Endothelial cell (in vitro differentiated cells): Measurements from ENCODE around the gene WBP1. TPM values are rescaled to one million over a fixed set of nuclear protein-coding genes. Genes with fewer than 3 reads are reported as not detected.
"Not testable (repeated sequence)": the region's sequence is repeated elsewhere in the genome, so short reads cannot be mapped to it uniquely, and the experiment has no call there.

Experiments
- DNase-seq: peaks from one replicate; pipeline ENCODE4 v3.0.0; 2021; ENCODE audit warnings: low spot score
- H3K27ac Mint-ChIP-seq: one replicate; pipeline ENCODE4 v1.8.0; 2021; ENCODE audit warnings: mixed read lengths, inconsistent platforms; ENCODE audit not compliant: unreplicated experiment
- H3K27me3 Mint-ChIP-seq: one replicate; pipeline ENCODE4 v1.8.0; 2021; ENCODE audit warnings: mild to moderate bottlenecking, moderate library complexity, mixed read lengths, inconsistent platforms; ENCODE audit not compliant: unreplicated experiment
- H3K36me3 Mint-ChIP-seq: one replicate; pipeline ENCODE4 v1.8.0; 2021; ENCODE audit warnings: mild to moderate bottlenecking, low read depth, mixed read lengths, inconsistent platforms; ENCODE audit not compliant: unreplicated experiment
- H3K4me1 Mint-ChIP-seq: one replicate; pipeline ENCODE4 v1.8.0; 2021; ENCODE audit warnings: mild to moderate bottlenecking, mixed read lengths, inconsistent platforms; ENCODE audit not compliant: unreplicated experiment
- H3K4me3 Mint-ChIP-seq: one replicate; pipeline ENCODE4 v1.8.0; 2021; ENCODE audit warnings: mild to moderate bottlenecking, mixed read lengths, inconsistent platforms; ENCODE audit not compliant: unreplicated experiment
- H3K9me3 Mint-ChIP-seq: one replicate; pipeline ENCODE4 v1.8.0; 2021; ENCODE audit warnings: mixed read lengths, inconsistent platforms; ENCODE audit not compliant: unreplicated experiment
- CTCF ChIP-seq: fragments of 200-600 bp; sonication (generic); IDR thresholded peaks from one replicate; pipeline ENCODE4 v1.5.0; 2021; ENCODE audit warnings: antibody characterized with exemption; ENCODE audit not compliant: unreplicated experiment
- total RNA-seq: library from RNA; stranded (reverse); fragmentation: NEBNext Ultra II Directional; extraction: Animal tissue kit (Norgen Biotek cat#: 25700); gene quantifications from one replicate; pipeline ENCODE4 v1.2.1, GENCODE V29; 2021; ENCODE audit not compliant: unreplicated experiment

WBP1 gene
- total RNA-seq, 1 donor from 2014 or later, result 76.8 TPM

GRCh38 chr2:74440378-74441169 lies 17.7 kb upstream of the WBP1 start:
- H3K27ac Mint-ChIP-seq, result peak overlapping the region; percentile 92
- H3K9me3 Mint-ChIP-seq, result no peaks in the 10 kb centered on the region
- no peak for TF ChIP-seq CTCF
- peak overlapping the region; percentile 94 for H3K4me3 Mint-ChIP-seq
- peaks cover 20% of the 10 kb centered on the region for H3K27me3 Mint-ChIP-seq
- DNase-seq, result peak; percentile 91
- H3K4me1 Mint-ChIP-seq, result peaks cover 44% of the 10 kb centered on the region
- H3K36me3 Mint-ChIP-seq, result peaks cover 18% of the 10 kb centered on the region

GRCh38 chr2:74441170-74441689 lies 17.0 kb upstream of the WBP1 start:
- Mint-ChIP-seq H3K4me1 (peaks cover 44% of the 10 kb centered on the region), H3K9me3 (no peaks in the 10 kb centered on the region), H3K27me3 (peaks cover 20% of the 10 kb centered on the region), H3K4me3 (peak overlapping the region; percentile 92), H3K27ac (no peak overlapping the region), H3K36me3 (peaks cover 14% of the 10 kb centered on the region)
- TF ChIP-seq CTCF, result no peak
- DNase-seq, result peak; percentile 26

- TF ChIP-seq CTCF, result no peak
- Mint-ChIP-seq H3K27ac (peak within 1 kb of the TSS; percentile 61), H3K4me3 (peak within 1 kb of the TSS; percentile 93), H3K36me3 (peaks cover 14% of the 10 kb centered on the region), H3K4me1 (peaks cover 42% of the 10 kb centered on the region), H3K27me3 (peaks cover 20% of the 10 kb centered on the region), H3K9me3 (no peaks in the 10 kb centered on the region)
- DNase-seq, result peak; percentile 42
These were observed 16.4 kb upstream of the WBP1 start, which contains the start of gene RTKN for GRCh38 chr2:74441690-74442482. Gene RTKN, minus strand, starts transcription at chr2:74441937. Its CDS starts 121 bp downstream, at chr2:74441816.

GRCh38 chr2:74442483-74443297 lies 15.5 kb upstream of the WBP1 start:
- not testable (repeated sequence) for H3K36me3 Mint-ChIP-seq
- H3K27me3 Mint-ChIP-seq, result peaks cover 20% of the 10 kb centered on the region

More at GRCh38 chr2:74442483-74443297, 15.5 kb upstream of the WBP1 start:
- Mint-ChIP-seq H3K4me1 (peaks cover 35% of the 10 kb centered on the region), H3K27ac (peak overlapping the region; percentile 61), H3K4me3 (peak overlapping the region; percentile 93)
- not testable (repeated sequence) for H3K9me3 Mint-ChIP-seq, DNase-seq
